Fibroblast of skin of left biceps (primary cell): ENCODE data around the gene SLC34A1.
"Not testable (repeated sequence)": the region's sequence is repeated elsewhere in the genome, so short reads cannot be mapped to it uniquely, and the experiment has no call there.

Experiments
- DNase-seq, 2 experiments: peaks; one replicate each; pipeline ENCODE4 v3.0.0-alpha.2; 2013; ENCODE audit warnings: low read depth in 2 of 2

The SLC34A1 gene

GRCh38 chr5:177355162-177355867 lies 28.9 kb upstream of the SLC34A1 start:
- no peak for DNase-seq

- DNase-seq, result no peak
Measured at GRCh38 chr5:177355868-177356168, 28.4 kb upstream of the SLC34A1 start.

- no peak for DNase-seq
Measured at GRCh38 chr5:177356746-177357145, 27.5 kb upstream of the SLC34A1 start.

- DNase-seq, result no peak
Measured at GRCh38 chr5:177357146-177357458, 27.1 kb upstream of the SLC34A1 start.

- no peak for DNase-seq
Measured at GRCh38 chr5:177357459-177358351, 26.5 kb upstream of the SLC34A1 start, which contains the start of gene RGS14. RGS14 (plus strand) TSS chr5:177357924; CDS start chr5:177358025, 101 bp downstream.

- DNase-seq, result no peak
Measured at GRCh38 chr5:177358370-177358819, 25.8 kb upstream of the SLC34A1 start.

- no peak for DNase-seq
Measured at GRCh38 chr5:177359451-177359851, 24.8 kb upstream of the SLC34A1 start.

GRCh38 chr5:177359860-177360259 lies 24.4 kb upstream of the SLC34A1 start:
- DNase-seq, result no peak

GRCh38 chr5:177360740-177361139 lies 23.5 kb upstream of the SLC34A1 start:
- not testable (repeated sequence) for DNase-seq

GRCh38 chr5:177361418-177362291 lies 22.6 kb upstream of the SLC34A1 start:
- no peak for DNase-seq

- DNase-seq, result no peak
Measured at GRCh38 chr5:177362292-177362609, 22.0 kb upstream of the SLC34A1 start.

GRCh38 chr5:177362610-177363507 lies 21.4 kb upstream of the SLC34A1 start:
- no peak for DNase-seq

GRCh38 chr5:177363565-177363964 lies 20.7 kb upstream of the SLC34A1 start:
- no peak for DNase-seq

- no peak for DNase-seq
Measured at GRCh38 chr5:177364159-177364962, 19.9 kb upstream of the SLC34A1 start.

GRCh38 chr5:177365845-177366527 lies 18.2 kb upstream of the SLC34A1 start:
- no peak for DNase-seq

GRCh38 chr5:177366528-177367322 lies 17.5 kb upstream of the SLC34A1 start:
- DNase-seq, result peak in 1 of 2 experiments; percentile 55

- DNase-seq, result no peak
Measured at GRCh38 chr5:177367323-177367848, 16.8 kb upstream of the SLC34A1 start.

- no peak for DNase-seq
Measured at GRCh38 chr5:177367981-177368868, 16.0 kb upstream of the SLC34A1 start.
